Stimulated activated CD4-positive, alpha-beta T cell treated with anti-CD3 and anti-CD28 coated beads, Interleukin-15, amount 100 ng/mL, for 1 hour (primary cell): ENCODE measurements around the gene CAMK2G.
A peak's percentile ranks its signal among the peaks of the same experiment; 100 is the strongest.
"Not testable (repeated sequence)": the region's sequence is repeated elsewhere in the genome, so short reads cannot be mapped to it uniquely, and the experiment has no call there.

Experiments
- DNase-seq, 2 donors: peaks; one replicate each; pipeline ENCODE4 v3.0.0-alpha.2; 2020; ENCODE audit warnings: low read depth in 1 of 2, low spot score in 1 of 2

Gene CAMK2G

GRCh38 chr10:73874267-73875138 lies at the start of gene CAMK2G:
TSS of gene CAMK2G (minus strand) at chr10:73874555. CDS start at chr10:73874461, 94 bp downstream.
- peak; percentile 65 to 67 for DNase-seq

- no peak for DNase-seq
Observed at GRCh38 chr10:73922864-73923133, 48.4 kb upstream of the CAMK2G start.

- DNase-seq, result no peak
Observed at GRCh38 chr10:73922007-73922863, 47.9 kb upstream of the CAMK2G start.

- no peak for DNase-seq
Observed at GRCh38 chr10:73920089-73920488, 45.7 kb upstream of the CAMK2G start.

GRCh38 chr10:73919481-73919880 lies 45.1 kb upstream of the CAMK2G start:
- not testable (repeated sequence) for DNase-seq

GRCh38 chr10:73917566-73918305 lies 43.4 kb upstream of the CAMK2G start:
- DNase-seq, result no peak

GRCh38 chr10:73916761-73917470 lies 42.6 kb upstream of the CAMK2G start:
- DNase-seq, result no peak

GRCh38 chr10:73915206-73915851 lies 41.0 kb upstream of the CAMK2G start:
- no peak for DNase-seq

GRCh38 chr10:73914036-73914435 lies 39.7 kb upstream of the CAMK2G start:
- DNase-seq, result no peak

- no peak for DNase-seq
Observed at GRCh38 chr10:73911553-73912004, 37.2 kb upstream of the CAMK2G start.

- DNase-seq, result peak in 1 of 2 donors; percentile 17
Observed at GRCh38 chr10:73910764-73911552, 36.6 kb upstream of the CAMK2G start, which contains the start of gene PLAU. TSS of gene PLAU (plus strand) at chr10:73911132. CDS start at chr10:73911556, 424 bp downstream.

- no peak for DNase-seq
Observed at GRCh38 chr10:73910401-73910763, 36.0 kb upstream of the CAMK2G start.

- no peak for DNase-seq
Observed at GRCh38 chr10:73909540-73910115, 35.3 kb upstream of the CAMK2G start.

GRCh38 chr10:73908853-73909539 lies 34.6 kb upstream of the CAMK2G start:
- DNase-seq, result peak in 1 of 2 donors; percentile 39

- DNase-seq, result no peak
Observed at GRCh38 chr10:73907841-73908517, 33.6 kb upstream of the CAMK2G start.

- no peak for DNase-seq
Observed at GRCh38 chr10:73906524-73907447, 32.4 kb upstream of the CAMK2G start.
